Thoracic aorta (tissue), 2 donors: Measurements from ENCODE around the gene ACY1. TPM values are rescaled to one million over a fixed set of nuclear protein-coding genes. Genes with fewer than 3 reads are reported as not detected.

Experiments
- ATAC-seq: fragments of 150-250 bp; one replicate; pipeline ENCODE4 v1.8.0; 2017; ENCODE audit warnings: low read depth; ENCODE audit not compliant: insufficient number of reproducible peaks, low FRiP score
- DNase-seq: peaks from one replicate; pipeline ENCODE4 v3.0.0-alpha.2; 2020; ENCODE audit warnings: low spot score
- H3K27ac ChIP-seq, 2 donors: fragments of 200-600 bp; sonication (generic); 1 replicate in 1 of 2; 2 replicates in 1 of 2; pipeline ENCODE4 v1.5.1; 2016; ENCODE audit warnings: mild to moderate bottlenecking in 2 of 2, moderate library complexity in 2 of 2
- H3K27me3 ChIP-seq: fragments of 200-600 bp; sonication (generic); replicated peaks from 2 replicates; pipeline ENCODE4 v1.6.0; 2016; ENCODE audit warnings: mild to moderate bottlenecking; ENCODE audit not compliant: insufficient read depth
- H3K36me3 ChIP-seq: fragments of 200-600 bp; sonication (generic); one replicate; pipeline ENCODE4 v1.5.1; 2016
- H3K4me1 ChIP-seq, 2 donors: fragments of 200-600 bp; sonication (generic); 1 replicate in 1 of 2; 2 replicates in 1 of 2; pipeline versions ENCODE4 v1.5.1 to v1.6.0; 2016; ENCODE audit warnings: low read depth in 2 of 2, mild to moderate bottlenecking in 1 of 2; ENCODE audit not compliant: control insufficient read depth in 1 of 2
- H3K4me3 ChIP-seq: fragments of 200-600 bp; sonication (generic); 2 replicates; pipeline ENCODE4 v1.5.1; 2016; ENCODE audit warnings: mild to moderate bottlenecking
- H3K9me3 ChIP-seq: fragments of 200-600 bp; sonication (generic); 2 replicates; pipeline ENCODE4 v1.5.1; 2016
- CTCF ChIP-seq: fragments of 200-600 bp; sonication (generic); IDR thresholded peaks from one replicate; pipeline ENCODE4 v1.5.1; 2019; ENCODE audit warnings: antibody characterized with exemption
- total RNA-seq, 2 donors: library from RNA; depleted of rRNA; stranded (reverse); fragments of >200 nt; gene quantifications; one replicate each; pipeline versions ENCODE4 v1.1.0 to v1.2.3, GENCODE V29; 2016

The ACY1 gene
- total RNA-seq, 2 donors from 2014 or later = 6.1 to 12.3 TPM

- Histone ChIP-seq H3K9me3 (no peaks in the 10 kb centered on the region), H3K4me3 (peak overlapping the region; percentile 92), H3K36me3 (no peaks in the 10 kb centered on the region), H3K27ac (peak overlapping the region; percentile 96), H3K4me1 (peaks cover 5 to 25% of the 10 kb centered on the region in 2 donors), H3K27me3 (no peaks in the 10 kb centered on the region)
- DNase-seq (peak; percentile 45), ATAC-seq (no peak)
- TF ChIP-seq CTCF = no peak
Observed at GRCh38 chr3:51975852-51976549, 7.3 kb upstream of the ACY1 start.

- TF ChIP-seq CTCF = no peak
- H3K4me3 ChIP-seq = no peak overlapping the region
- no peak for ATAC-seq
- H3K4me1 ChIP-seq = peaks cover 13 to 33% of the 10 kb centered on the region in 2 donors
- no peaks in the 10 kb centered on the region for H3K27me3 ChIP-seq
- H3K27ac ChIP-seq = no peak overlapping the region
- H3K9me3 ChIP-seq = no peaks in the 10 kb centered on the region
- no peak for DNase-seq
- H3K36me3 ChIP-seq = no peaks in the 10 kb centered on the region
Observed at GRCh38 chr3:51977446-51978142, 5.7 kb upstream of the ACY1 start.

- H3K27ac ChIP-seq = no peak overlapping the region
- TF ChIP-seq CTCF = no peak
- no peak for ATAC-seq
- H3K9me3 ChIP-seq = no peaks in the 10 kb centered on the region
- H3K27me3 ChIP-seq = no peaks in the 10 kb centered on the region
- H3K36me3 ChIP-seq = no peaks in the 10 kb centered on the region
- DNase-seq = no peak
- H3K4me3 ChIP-seq = no peak overlapping the region
- H3K4me1 ChIP-seq = peaks cover 14 to 32% of the 10 kb centered on the region in 2 donors
Observed at GRCh38 chr3:51978143-51978502, 5.2 kb upstream of the ACY1 start.

GRCh38 chr3:51980253-51980652 lies 3.1 kb upstream of the ACY1 start:
- no peak for ATAC-seq
- no peak for TF ChIP-seq CTCF
- Histone ChIP-seq H3K27me3 (no peaks in the 10 kb centered on the region), H3K4me3 (no peak overlapping the region), H3K36me3 (no peaks in the 10 kb centered on the region), H3K4me1 (peaks cover 15 to 29% of the 10 kb centered on the region in 2 donors), H3K27ac (no peak overlapping the region), H3K9me3 (no peaks in the 10 kb centered on the region)
- DNase-seq = no peak

GRCh38 chr3:51982352-51982837 lies 940 bp upstream of the ACY1 start:
- peak; percentile 34 for TF ChIP-seq CTCF
- ATAC-seq (no peak), DNase-seq (no peak)
- no peaks in the 10 kb centered on the region for H3K27me3 ChIP-seq
- H3K36me3 ChIP-seq = peaks cover 2% of the 10 kb centered on the region
- peak overlapping the region; percentile 94 to 97 for H3K27ac ChIP-seq
- H3K4me3 ChIP-seq = peak overlapping the region; percentile 89
- peaks cover 15 to 22% of the 10 kb centered on the region in 2 donors for H3K4me1 ChIP-seq
- H3K9me3 ChIP-seq = no peaks in the 10 kb centered on the region
